ENCODE results near the gene TNFAIP1.

TNFAIP1 gene

DNA sequence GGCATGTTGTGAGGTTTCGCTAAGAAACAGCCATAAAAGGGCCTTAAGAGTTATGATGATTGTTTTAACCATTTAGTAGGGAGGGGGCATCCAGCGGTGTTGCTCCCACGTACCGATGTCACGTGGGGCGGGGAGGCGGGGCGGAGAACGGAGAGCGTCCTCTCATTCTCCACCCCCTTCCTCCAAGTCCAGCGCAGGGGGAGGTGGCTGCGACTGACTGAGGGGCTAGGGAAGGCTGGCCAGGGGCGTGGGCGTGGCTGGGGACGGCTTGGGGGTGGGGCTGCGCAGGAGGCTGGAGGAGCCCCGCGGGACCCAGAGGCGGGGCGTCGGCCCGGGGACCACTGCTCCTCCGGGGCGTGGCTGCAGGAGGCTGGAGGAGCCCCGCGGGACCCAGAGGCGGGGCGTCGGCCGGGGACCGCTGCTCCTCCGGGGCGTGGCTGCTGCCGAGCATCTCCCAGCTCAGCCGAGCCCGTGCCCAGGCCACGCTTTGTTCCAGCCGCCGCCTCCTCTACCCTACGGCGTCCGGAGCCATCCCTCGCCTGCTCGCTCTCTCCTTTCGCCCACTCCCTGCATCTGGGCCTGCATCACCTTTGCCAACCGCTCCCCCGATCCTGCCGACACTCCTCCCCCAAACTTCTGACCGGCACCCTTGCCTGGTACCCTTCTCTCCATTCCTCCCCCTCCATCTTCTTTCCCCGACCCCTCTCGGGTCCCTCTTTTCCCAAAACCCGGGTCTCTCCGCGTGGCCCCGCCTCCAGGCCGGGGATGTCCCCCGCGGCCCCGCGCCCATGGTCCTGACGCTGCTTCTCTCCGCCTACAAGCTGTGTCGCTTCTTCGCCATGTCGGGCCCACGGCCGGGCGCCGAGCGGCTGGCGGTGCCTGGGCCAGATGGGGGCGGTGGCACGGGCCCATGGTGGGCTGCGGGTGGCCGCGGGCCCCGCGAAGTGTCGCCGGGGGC, 36.0 kb downstream of the TNFAIP1 start, which contains the start of gene SARM1:
TSS of gene SARM1 (plus strand) at position 450 of the 958 bp plus-strand sequence. CDS start at position 789, 339 bp downstream.
- peak; percentile 73 for DNase-seq (ENCODE audit: low read depth)

DNA sequence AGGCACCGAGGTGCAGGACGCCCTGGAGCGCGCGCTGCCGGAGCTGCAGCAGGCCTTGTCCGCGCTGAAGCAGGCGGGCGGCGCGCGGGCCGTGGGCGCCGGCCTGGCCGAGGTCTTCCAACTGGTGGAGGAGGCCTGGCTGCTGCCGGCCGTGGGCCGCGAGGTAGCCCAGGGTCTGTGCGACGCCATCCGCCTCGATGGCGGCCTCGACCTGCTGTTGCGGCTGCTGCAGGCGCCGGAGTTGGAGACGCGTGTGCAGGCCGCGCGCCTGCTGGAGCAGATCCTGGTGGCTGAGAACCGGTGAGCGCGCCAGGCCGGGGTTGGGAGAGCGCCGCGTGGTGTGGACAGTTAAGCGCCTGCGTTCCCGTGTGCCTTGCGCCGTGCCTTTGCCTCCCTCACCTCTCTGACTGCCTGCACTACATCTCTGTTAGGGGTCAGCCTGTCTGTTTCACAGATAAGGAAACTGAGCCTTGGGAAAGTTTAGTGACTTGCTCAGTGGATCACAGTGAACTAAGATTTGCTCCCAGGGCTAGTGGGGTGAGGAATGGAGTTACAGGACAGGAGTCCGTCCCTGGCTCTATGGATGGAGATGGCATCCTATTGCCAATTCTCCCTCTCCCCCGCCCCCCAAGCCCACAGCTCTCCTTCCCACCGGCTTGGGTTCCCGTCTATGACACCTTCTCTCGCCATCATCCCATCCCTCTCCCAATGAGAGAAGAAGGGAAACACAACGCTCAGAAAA, 36.8 kb downstream of the TNFAIP1 start:
- DNase-seq (ENCODE audit: low read depth): no peak

DNA sequence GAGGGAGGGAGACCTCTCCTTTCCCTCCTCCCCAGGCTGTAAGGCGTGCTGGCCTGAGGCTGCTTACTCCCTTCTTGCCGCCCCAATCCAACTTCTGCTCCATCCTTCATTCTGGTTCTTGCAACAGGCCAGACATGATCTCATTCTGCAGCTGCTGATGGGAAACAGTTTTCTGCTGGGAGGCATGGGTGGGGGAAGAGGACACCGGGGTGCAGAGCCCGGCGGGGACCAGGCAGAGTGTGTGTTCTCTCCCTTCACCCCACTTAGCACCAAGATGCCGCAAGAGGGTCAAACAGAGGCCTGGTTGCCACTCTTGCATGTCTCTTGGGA, 37.3 kb downstream of the TNFAIP1 start:
- DNase-seq (ENCODE audit: low read depth): no peak

- no peak for DNase-seq (ENCODE audit: low read depth)
Measured at GRCh38 chr17:28379814-28380801, 44.5 kb downstream of the TNFAIP1 start.

- DNase-seq (ENCODE audit: low read depth): no peak
Measured at GRCh38 chr17:28381141-28381825, 45.7 kb downstream of the TNFAIP1 start.

GRCh38 chr17:28384281-28385036, 48.9 kb downstream of the TNFAIP1 start:
- DNase-seq (ENCODE audit: low read depth): peak; percentile 53

GRCh38 chr17:28385037-28385400, 49.5 kb downstream of the TNFAIP1 start:
- DNase-seq (ENCODE audit: low read depth): no peak

GRCh38 chr17:28385406-28385805, 49.8 kb downstream of the TNFAIP1 start:
- no peak for DNase-seq (ENCODE audit: low read depth)

DNA sequence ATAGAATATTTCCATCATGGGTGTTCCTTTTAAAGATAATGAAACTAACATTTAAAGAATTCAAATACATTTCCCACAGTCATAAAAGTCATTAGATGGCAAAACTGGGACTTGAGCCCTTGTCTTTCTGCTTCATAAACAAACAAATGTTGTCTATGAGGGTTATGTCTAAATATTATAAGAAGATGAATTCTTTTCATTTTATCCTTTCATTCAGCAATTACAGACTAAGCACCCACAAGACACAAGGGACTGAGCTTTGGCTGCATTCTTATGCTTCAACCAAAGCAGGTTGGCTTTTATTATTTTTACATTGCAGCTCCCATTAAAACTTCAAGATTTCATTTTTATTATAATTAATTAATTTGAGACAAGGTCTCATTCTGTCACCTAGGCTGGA, 50.8 kb downstream of the TNFAIP1 start:
- DNase-seq (ENCODE audit: low read depth): no peak

GRCh38 chr17:28388106-28388505, 52.5 kb downstream of the TNFAIP1 start:
- no peak for DNase-seq (ENCODE audit: low read depth)

GRCh38 chr17:28390141-28390540, 54.6 kb downstream of the TNFAIP1 start:
- DNase-seq (ENCODE audit: low read depth): no peak

GRCh38 chr17:28390563-28390962, 55.0 kb downstream of the TNFAIP1 start:
- DNase-seq (ENCODE audit: low read depth): no peak

DNA sequence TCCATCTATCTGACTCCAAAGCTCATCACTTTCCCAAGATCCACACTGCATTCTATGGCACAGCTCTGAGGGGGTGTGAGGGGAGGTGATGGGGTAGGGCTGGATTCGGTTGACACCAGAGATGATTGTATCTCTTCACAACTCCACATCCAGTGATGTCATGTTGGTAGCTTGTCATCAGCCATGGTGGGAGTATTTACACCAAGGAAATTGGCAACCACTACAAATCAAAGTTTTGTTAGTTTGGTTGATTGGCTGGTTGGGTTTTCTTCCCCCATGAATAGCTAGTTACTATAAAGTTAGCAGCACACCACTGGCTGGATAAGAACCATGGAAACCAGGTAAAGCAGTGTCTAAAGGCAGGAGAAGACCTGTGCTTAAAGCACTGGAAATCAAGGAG, 55.4 kb downstream of the TNFAIP1 start:
- no peak for DNase-seq (ENCODE audit: low read depth)

DNA sequence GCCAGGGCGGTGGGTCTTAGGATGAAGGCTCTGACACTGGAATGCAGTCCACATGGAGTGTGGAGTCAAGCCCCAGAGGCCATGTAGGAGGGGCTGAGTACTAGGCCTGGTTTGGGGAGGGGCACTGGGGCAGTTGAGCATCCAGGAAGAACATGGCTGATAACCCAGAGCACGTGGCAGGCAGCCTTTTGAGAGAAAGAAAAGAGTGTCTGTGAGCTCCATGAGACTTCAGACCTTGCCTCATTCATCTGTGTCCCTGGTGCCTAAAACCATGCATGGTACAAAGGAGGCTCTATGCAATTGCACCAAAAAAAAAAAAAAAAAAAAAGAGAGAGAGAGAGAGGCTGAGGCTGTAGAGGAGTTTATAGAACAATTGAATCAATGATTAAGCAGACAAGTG, 55.8 kb downstream of the TNFAIP1 start:
- DNase-seq (ENCODE audit: low read depth): no peak

- no peak for DNase-seq (ENCODE audit: low read depth)
Measured at GRCh38 chr17:28392491-28392890, 56.9 kb downstream of the TNFAIP1 start.

DNA sequence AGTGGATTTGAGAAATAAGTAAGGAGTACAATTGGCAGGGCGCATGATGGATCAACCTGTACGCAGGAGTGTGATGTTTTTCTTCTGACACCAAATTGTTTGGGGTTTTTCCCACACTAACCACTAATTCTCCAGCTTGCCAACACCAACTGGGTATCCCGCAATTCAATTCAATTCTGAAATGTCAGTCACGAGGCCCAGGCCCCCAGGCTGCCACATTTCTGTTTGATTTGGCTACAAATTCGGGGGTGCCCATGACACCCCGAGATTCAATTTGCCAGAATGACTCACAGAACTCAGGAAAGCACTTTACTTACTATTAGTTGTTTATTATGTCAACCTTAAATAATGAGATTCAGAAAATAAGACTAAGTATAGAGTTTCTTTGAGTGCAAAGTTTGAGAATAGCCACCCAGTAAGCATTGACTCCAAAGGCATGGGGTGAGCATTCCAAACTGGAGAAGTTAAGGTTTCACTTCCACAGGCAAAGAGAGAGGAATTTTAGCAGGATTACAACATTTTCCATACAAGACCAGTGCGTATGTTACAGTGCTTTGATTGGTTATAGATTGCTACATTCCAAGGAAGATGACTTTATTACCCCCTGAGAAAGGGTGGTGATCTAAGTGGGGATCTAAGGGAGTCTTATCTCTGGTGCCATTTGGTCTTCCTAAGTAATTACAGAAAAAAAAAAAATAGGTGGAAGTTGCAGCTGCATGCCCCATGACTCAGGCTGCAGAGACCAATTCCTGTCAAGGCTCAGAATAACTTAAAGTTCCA, 59.0 kb downstream of the TNFAIP1 start:
- DNase-seq (ENCODE audit: low read depth): no peak

DNA sequence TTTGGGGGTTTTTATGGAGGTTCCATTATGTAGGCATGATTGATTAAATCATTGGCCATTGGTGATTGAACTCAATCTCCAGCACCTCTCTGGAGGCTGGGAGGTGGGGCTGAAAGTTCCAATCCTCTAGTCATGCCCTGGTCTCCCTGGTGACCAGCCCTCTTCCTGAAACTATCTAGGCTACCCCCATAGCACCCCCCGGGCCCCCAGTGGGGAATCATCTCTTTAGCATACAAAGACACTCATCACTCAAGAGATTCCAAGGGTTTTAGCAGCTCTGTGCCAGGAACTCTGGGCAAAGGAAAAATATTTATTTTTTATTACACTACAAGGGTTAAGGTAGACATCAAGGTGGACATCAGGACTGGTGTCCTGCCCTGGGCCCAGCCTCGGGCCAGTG, 59.9 kb downstream of the TNFAIP1 start:
- DNase-seq (ENCODE audit: low read depth): no peak

DNA sequence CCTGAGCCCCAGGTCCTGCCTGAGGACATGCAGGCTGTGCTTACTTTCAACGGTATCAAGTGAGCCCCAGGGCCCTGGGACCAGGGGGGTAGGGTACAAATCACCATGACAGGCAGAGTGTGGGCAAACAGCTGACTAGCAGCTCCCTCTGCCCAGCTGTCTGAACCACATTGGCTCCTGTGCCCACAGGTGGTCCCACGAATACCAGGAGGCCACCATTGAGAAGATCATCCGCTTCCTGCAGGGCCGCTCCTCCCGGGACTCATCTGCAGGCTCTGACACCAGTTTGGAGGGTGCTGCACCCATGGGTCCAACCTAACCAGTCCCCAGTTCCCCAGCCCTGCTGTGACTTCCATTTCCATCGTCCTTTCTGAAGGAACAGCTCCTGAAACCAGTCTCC, 60.4 kb downstream of the TNFAIP1 start:
- DNase-seq (ENCODE audit: low read depth): no peak

Measured in stimulated activated CD4-positive, alpha-beta T cell treated with anti-CD3 and anti-CD28 coated beads, Interleukin-2, amount 100 ng/mL, for 4 hours (primary cell).